HG03060 (cell line): ENCODE measurements around the gene SYCE3.

Source experiments
- ATAC-seq: cut with Tn5 transposase; IDR thresholded peaks from one replicate; pipeline ENCODE4 v1.9.1; 2021; ENCODE audit warnings: low read depth, moderate number of reproducible peaks; ENCODE audit not compliant: unreplicated experiment

The SYCE3 gene

GRCh38 chr22:50600967-50601668 lies 38.4 kb upstream of the SYCE3 start:
- no peak for ATAC-seq

- no peak for ATAC-seq
These were observed 37.8 kb upstream of the SYCE3 start, which contains the start of gene MAPK8IP2 for GRCh38 chr22:50600538-50600937. Gene MAPK8IP2, plus strand, starts transcription at chr22:50600793. Its CDS starts 26 bp downstream, at chr22:50600819.

- ATAC-seq: no peak
These were observed 37.2 kb upstream of the SYCE3 start for GRCh38 chr22:50599816-50600455.

- no peak for ATAC-seq
These were observed 34.4 kb upstream of the SYCE3 start for GRCh38 chr22:50597097-50597496.

- no peak for ATAC-seq
These were observed 32.5 kb upstream of the SYCE3 start for GRCh38 chr22:50595189-50595588.

- no peak for ATAC-seq
These were observed 24.7 kb upstream of the SYCE3 start for GRCh38 chr22:50587407-50587806.

GRCh38 chr22:50586416-50586815 lies 23.7 kb upstream of the SYCE3 start:
- no peak for ATAC-seq

- no peak for ATAC-seq
These were observed 23.1 kb upstream of the SYCE3 start for GRCh38 chr22:50585781-50586180.

GRCh38 chr22:50585238-50585637 lies 22.5 kb upstream of the SYCE3 start:
- no peak for ATAC-seq

- no peak for ATAC-seq
These were observed 21.7 kb upstream of the SYCE3 start for GRCh38 chr22:50584106-50585096.

- peak; percentile 9 for ATAC-seq
These were observed 20.7 kb upstream of the SYCE3 start for GRCh38 chr22:50583294-50583861.

GRCh38 chr22:50582493-50583293 lies 20.0 kb upstream of the SYCE3 start, which contains the start of gene CHKB:
Gene CHKB, minus strand, starts transcription at chr22:50582849. Its CDS starts 68 bp downstream, at chr22:50582781.
- ATAC-seq: peak; percentile 80

- ATAC-seq: no peak
These were observed 19.3 kb upstream of the SYCE3 start for GRCh38 chr22:50581950-50582492.

GRCh38 chr22:50581031-50581949 lies 18.6 kb upstream of the SYCE3 start:
- ATAC-seq: no peak

- ATAC-seq: no peak
These were observed 17.0 kb upstream of the SYCE3 start for GRCh38 chr22:50579752-50580151.

- no peak for ATAC-seq
These were observed 16.1 kb upstream of the SYCE3 start for GRCh38 chr22:50578776-50579310.

- ATAC-seq: no peak
These were observed 15.5 kb upstream of the SYCE3 start, which contains the start of gene CPT1B for GRCh38 chr22:50577987-50578775. Gene CPT1B, minus strand, starts transcription at chr22:50578427. Its CDS starts 512 bp downstream, at chr22:50577915.
